Fibroblast of lung (primary cell): ENCODE data around the gene TENT5C. TPM values are rescaled to one million over a fixed set of nuclear protein-coding genes. Genes with fewer than 3 reads are reported as not detected.

Experiments used
- DNase-seq, 2 donors: peaks; one replicate each; pipeline versions ENCODE4 v3.0.0 to v3.0.0-alpha.2; 2010; ENCODE audit warnings: low read depth in 2 of 2
- H2AFZ ChIP-seq: 2 replicates; pipeline ENCODE4 v1.5.1; 2012; ENCODE audit warnings: low read length, control low read depth, inconsistent platforms
- H3K27ac ChIP-seq: 2 replicates; pipeline ENCODE4 v1.5.1; 2011; ENCODE audit warnings: low read length, control low read depth; ENCODE audit not compliant: insufficient read depth
- H3K27me3 ChIP-seq: 2 replicates; pipeline ENCODE4 v1.5.1; 2011; ENCODE audit warnings: mild to moderate bottlenecking, low read length; ENCODE audit not compliant: control insufficient read depth, insufficient read depth
- H3K36me3 ChIP-seq: 2 replicates; pipeline ENCODE4 v1.5.1; 2011; ENCODE audit warnings: low read length; ENCODE audit not compliant: control insufficient read depth, insufficient read depth
- H3K4me1 ChIP-seq: 2 replicates; pipeline ENCODE4 v1.5.1; 2011; ENCODE audit warnings: low read length; ENCODE audit not compliant: control insufficient read depth, insufficient read depth; ENCODE audit errors: extremely low read depth
- H3K4me2 ChIP-seq: 2 replicates; pipeline ENCODE4 v1.5.1; 2011; ENCODE audit warnings: low read length, control low read depth; ENCODE audit not compliant: insufficient read depth; ENCODE audit errors: extremely low read depth
- H3K4me3 ChIP-seq, 4 experiments: fragments of 200-600 bp in 1 of 4; sonication (generic) in 1 of 4; replicated peaks in 1 of 4; 2 replicates each; pipeline ENCODE4 v1.5.1; 2011 to 2016; ENCODE audit warnings: low read length in 4 of 4, low read depth in 3 of 4, mild to moderate bottlenecking in 3 of 4, control low read depth in 2 of 4, inconsistent platforms in 1 of 4, mixed read lengths in 1 of 4; ENCODE audit not compliant: insufficient read depth in 1 of 4; ENCODE audit errors: control extremely low read depth in 1 of 4
- H3K79me2 ChIP-seq: 2 replicates; pipeline ENCODE4 v1.5.1; 2012; ENCODE audit warnings: mild to moderate bottlenecking, low read length, inconsistent platforms; ENCODE audit not compliant: control insufficient read depth, insufficient read depth
- H3K9ac ChIP-seq: 2 replicates; pipeline ENCODE4 v1.5.1; 2011; ENCODE audit warnings: mild to moderate bottlenecking, low read length, control low read depth; ENCODE audit not compliant: insufficient read depth
- H3K9me3 ChIP-seq: 2 replicates; pipeline ENCODE4 v1.5.1; 2012; ENCODE audit warnings: low read depth, low read length; ENCODE audit not compliant: control insufficient read depth, insufficient read depth
- H4K20me1 ChIP-seq: 2 replicates; pipeline ENCODE4 v1.5.1; 2011; ENCODE audit warnings: low read length; ENCODE audit not compliant: control insufficient read depth, insufficient read depth; ENCODE audit errors: extremely low read depth
- CTCF ChIP-seq, 2 donors: IDR thresholded peaks in 1 of 2; conservative IDR thresholded peaks in 1 of 2; 1 replicate in 1 of 2; 2 replicates in 1 of 2; pipeline ENCODE4 v1.5.1; 2011 to 2012; ENCODE audit warnings: low read length in 2 of 2, control low read depth in 1 of 2, inconsistent platforms in 1 of 2, low read depth in 1 of 2, mild to moderate bottlenecking in 1 of 2
- EZH2 ChIP-seq: IDR thresholded peaks from 2 replicates; pipeline ENCODE4 v1.5.1; 2012; ENCODE audit warnings: low read length, control low read depth, mild to moderate bottlenecking; ENCODE audit errors: missing control alignments
- polyA plus RNA-seq, 2 donors: library from polyadenylated mRNA; depleted of rRNA in 1 of 2; stranded (reverse) in 1 of 2; unstranded in 1 of 2; fragments of >200 nt; gene quantifications; 2 replicates each; pipeline ENCODE4 v1.2.1, GENCODE V29; 2011 to 2012; ENCODE audit warnings: missing spikeins in 1 of 2
- total RNA-seq: library from RNA; depleted of rRNA; stranded (reverse); fragments of >200 nt; gene quantifications from 2 replicates; pipeline ENCODE4 v1.2.1, GENCODE V29; 2014

The TENT5C gene
- total and polyA plus RNA-seq, 2 donors (not counting 1 experiment from before 2014, with no cell fraction given) = 4.2 to 8.1 TPM

GRCh38 chr1:117591252-117591651 is 14.6 kb upstream of the TENT5C start:
- Histone ChIP-seq H3K27ac (no peak overlapping the region), H3K9ac (no peak overlapping the region), H3K79me2 (no peaks in the 10 kb centered on the region), H3K9me3 (no peaks in the 10 kb centered on the region), H3K36me3 (no peaks in the 10 kb centered on the region), H3K4me1 (no peaks in the 10 kb centered on the region), H3K4me2 (no peak overlapping the region), H2AFZ (no peak overlapping the region), H3K27me3 (peaks cover 2% of the 10 kb centered on the region), H4K20me1 (no peaks in the 10 kb centered on the region), H3K4me3 (no peak overlapping the region)
- TF ChIP-seq EZH2 = no peak
- TF ChIP-seq CTCF (conservative IDR thresholded peaks at IDR 0.05 in 1 of 2, IDR thresholded peaks at IDR 0.05 in 1 of 2; ENCODE audit: low read depth in 1 of 2, low read length in 2 of 2) = no peak
- DNase-seq = no peak

- DNase-seq = no peak
These were observed 13.7 kb upstream of the TENT5C start for GRCh38 chr1:117592155-117592554.

GRCh38 chr1:117594261-117594990 is 11.4 kb upstream of the TENT5C start:
- H3K27ac ChIP-seq = no peak overlapping the region
- no peak for DNase-seq
- no peak overlapping the region for H3K4me2 ChIP-seq
- no peaks in the 10 kb centered on the region for H3K36me3 ChIP-seq
- no peak overlapping the region for H3K9ac ChIP-seq
- H3K4me1 ChIP-seq = no peaks in the 10 kb centered on the region
- H3K4me3 ChIP-seq = no peak overlapping the region
- H3K79me2 ChIP-seq = no peaks in the 10 kb centered on the region
- no peak overlapping the region for H2AFZ ChIP-seq
- peaks cover 10% of the 10 kb centered on the region for H3K27me3 ChIP-seq
- TF ChIP-seq CTCF (conservative IDR thresholded peaks at IDR 0.05 in 1 of 2, IDR thresholded peaks at IDR 0.05 in 1 of 2; ENCODE audit: low read depth in 1 of 2, low read length in 2 of 2) = no peak
- no peak for TF ChIP-seq EZH2
- H3K9me3 ChIP-seq = no peaks in the 10 kb centered on the region
- no peaks in the 10 kb centered on the region for H4K20me1 ChIP-seq

More at GRCh38 chr1:117592155-117592554, 13.7 kb upstream of the TENT5C start:
- Histone ChIP-seq H3K36me3 (no peaks in the 10 kb centered on the region), H3K4me3 (no peak overlapping the region), H3K9me3 (no peaks in the 10 kb centered on the region), H3K4me2 (no peak overlapping the region), H4K20me1 (no peaks in the 10 kb centered on the region), H3K4me1 (no peaks in the 10 kb centered on the region), H3K9ac (no peak overlapping the region), H3K79me2 (no peaks in the 10 kb centered on the region), H3K27ac (no peak overlapping the region), H3K27me3 (peaks cover 5% of the 10 kb centered on the region), H2AFZ (no peak overlapping the region)
- TF ChIP-seq EZH2 (no peak), CTCF (conservative IDR thresholded peaks at IDR 0.05 in 1 of 2, IDR thresholded peaks at IDR 0.05 in 1 of 2; ENCODE audit: low read depth in 1 of 2, low read length in 2 of 2) (no peak)
